Fibroblast of mammary gland (primary cell): Measurements from ENCODE around the gene DDHD1.

Experiments used
- DNase-seq: peaks from one replicate; pipeline ENCODE4 v3.0.0-alpha.2; 2010; ENCODE audit warnings: low read depth
- H3K4me3 ChIP-seq: 2 replicates; pipeline ENCODE4 v1.5.1; 2011; ENCODE audit warnings: low read depth, mild to moderate bottlenecking, low read length, moderate library complexity; ENCODE audit not compliant: control insufficient read depth
- TF ChIP-seq, protein P1 (sequence below): conservative IDR thresholded peaks from 2 replicates; pipeline ENCODE4 v1.5.1; 2011; ENCODE audit warnings: low read depth, low read length, inconsistent platforms; ENCODE audit not compliant: control insufficient read depth, insufficient read depth

The DDHD1 gene

GRCh38 chr14:53037016-53037415 lies 116.1 kb downstream of the DDHD1 start:
- no peak for DNase-seq
- H3K4me3 ChIP-seq: no peak overlapping the region
- TF ChIP-seq, protein P1, sequence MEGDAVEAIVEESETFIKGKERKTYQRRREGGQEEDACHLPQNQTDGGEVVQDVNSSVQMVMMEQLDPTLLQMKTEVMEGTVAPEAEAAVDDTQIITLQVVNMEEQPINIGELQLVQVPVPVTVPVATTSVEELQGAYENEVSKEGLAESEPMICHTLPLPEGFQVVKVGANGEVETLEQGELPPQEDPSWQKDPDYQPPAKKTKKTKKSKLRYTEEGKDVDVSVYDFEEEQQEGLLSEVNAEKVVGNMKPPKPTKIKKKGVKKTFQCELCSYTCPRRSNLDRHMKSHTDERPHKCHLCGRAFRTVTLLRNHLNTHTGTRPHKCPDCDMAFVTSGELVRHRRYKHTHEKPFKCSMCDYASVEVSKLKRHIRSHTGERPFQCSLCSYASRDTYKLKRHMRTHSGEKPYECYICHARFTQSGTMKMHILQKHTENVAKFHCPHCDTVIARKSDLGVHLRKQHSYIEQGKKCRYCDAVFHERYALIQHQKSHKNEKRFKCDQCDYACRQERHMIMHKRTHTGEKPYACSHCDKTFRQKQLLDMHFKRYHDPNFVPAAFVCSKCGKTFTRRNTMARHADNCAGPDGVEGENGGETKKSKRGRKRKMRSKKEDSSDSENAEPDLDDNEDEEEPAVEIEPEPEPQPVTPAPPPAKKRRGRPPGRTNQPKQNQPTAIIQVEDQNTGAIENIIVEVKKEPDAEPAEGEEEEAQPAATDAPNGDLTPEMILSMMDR: no peak

DNA sequence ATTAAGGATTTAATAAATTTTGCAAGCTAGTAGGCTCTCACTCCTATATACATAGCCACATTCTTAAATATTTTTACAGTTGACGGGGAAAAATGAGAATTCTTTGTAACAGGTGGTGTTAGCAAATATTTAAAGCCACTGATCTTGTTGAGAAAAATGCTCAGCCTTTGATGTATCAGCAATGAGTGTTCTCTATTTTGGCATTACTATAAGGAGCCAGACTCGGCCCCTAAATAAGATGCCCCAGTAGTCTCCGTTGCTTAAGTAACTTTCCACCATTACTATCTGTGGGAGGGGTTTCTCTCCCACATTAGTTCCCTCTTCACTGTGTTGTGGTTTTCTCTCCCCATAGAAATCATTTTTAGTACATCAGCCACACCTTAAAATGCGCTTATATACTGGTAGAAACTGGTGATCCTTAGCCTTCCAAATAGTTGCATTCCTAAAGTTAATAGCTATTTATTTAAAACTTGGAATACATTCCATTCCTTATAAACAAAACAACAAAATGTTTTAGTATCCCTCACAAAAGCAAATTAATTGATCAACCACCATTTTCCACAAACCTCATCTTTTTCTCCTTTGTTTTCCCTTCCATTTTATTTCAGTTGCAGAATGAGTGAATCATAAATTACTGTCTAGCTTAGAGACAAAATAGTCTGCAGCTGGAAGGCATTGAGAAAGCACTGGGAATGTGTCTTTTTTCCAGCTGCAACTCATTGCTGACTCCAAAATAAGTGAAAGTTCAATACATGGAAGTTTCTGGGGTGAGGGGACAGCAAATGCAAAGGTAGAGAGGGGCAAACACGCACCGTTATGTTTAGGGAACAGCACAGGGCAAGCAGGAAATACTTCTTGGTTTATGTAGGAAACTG lies 117.5 kb downstream of the DDHD1 start:
- no peak overlapping the region for H3K4me3 ChIP-seq
- TF ChIP-seq, protein P1: no peak
- peak; percentile 51 for DNase-seq

DNA sequence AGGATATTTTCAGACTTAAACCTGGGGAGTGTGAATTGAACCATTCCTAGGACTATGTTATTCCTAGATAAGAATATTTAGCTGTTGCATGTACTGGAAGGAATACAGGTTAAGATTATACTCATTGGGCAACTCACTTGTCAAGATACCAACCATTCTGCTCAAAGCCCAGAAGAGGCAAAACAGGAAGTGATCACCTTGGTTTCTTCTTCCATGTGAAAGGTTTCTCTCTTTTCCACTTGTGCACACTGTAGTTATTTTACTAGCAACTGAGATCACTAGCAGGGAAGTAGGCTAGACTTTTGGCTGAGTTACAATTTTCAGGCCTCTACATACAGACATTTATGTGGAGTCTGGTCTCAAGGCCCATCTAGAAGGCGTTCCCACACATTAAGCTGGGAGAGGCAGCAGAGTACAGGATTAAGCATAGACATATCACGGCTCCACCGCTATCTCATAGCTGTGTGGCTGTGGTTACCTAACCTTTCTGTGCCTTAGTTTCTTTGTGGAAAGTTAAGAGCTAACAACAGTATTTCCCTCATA lies 118.4 kb downstream of the DDHD1 start:
- DNase-seq: no peak
- TF ChIP-seq, protein P1: no peak
- no peak overlapping the region for H3K4me3 ChIP-seq

GRCh38 chr14:53034036-53034435 lies 119.1 kb downstream of the DDHD1 start:
- TF ChIP-seq, protein P1: no peak
- no peak for DNase-seq
- no peak overlapping the region for H3K4me3 ChIP-seq

- TF ChIP-seq, protein P1: no peak
- H3K4me3 ChIP-seq: no peak overlapping the region
- no peak for DNase-seq
These were observed 120.2 kb downstream of the DDHD1 start for GRCh38 chr14:53032838-53033390.

- H3K4me3 ChIP-seq: no peak overlapping the region
- peak; percentile 86 for DNase-seq
- TF ChIP-seq, protein P1: no peak
These were observed 120.8 kb downstream of the DDHD1 start for GRCh38 chr14:53032161-53032803.
